GM12874 (cell line): ENCODE results near the gene SERPINB12.

Experiments used
- CTCF ChIP-seq: IDR thresholded peaks from 2 replicates; pipeline ENCODE4 v1.5.1; 2011; ENCODE audit warnings: low read depth, mild to moderate bottlenecking, control low read depth, low read length, moderate library complexity; ENCODE audit not compliant: insufficient read depth

Gene SERPINB12

GRCh38 chr18:63603355-63603754 lies 61.2 kb downstream of the SERPINB12 start:
- TF ChIP-seq CTCF: no peak

GRCh38 chr18:63603772-63604171 lies 61.6 kb downstream of the SERPINB12 start:
- no peak for TF ChIP-seq CTCF

- no peak for TF ChIP-seq CTCF
Observed at GRCh38 chr18:63604791-63605567, 62.8 kb downstream of the SERPINB12 start.

- TF ChIP-seq CTCF: no peak
Observed at GRCh38 chr18:63606526-63606925, 64.4 kb downstream of the SERPINB12 start.

- no peak for TF ChIP-seq CTCF
Observed at GRCh38 chr18:63613420-63613819, 71.3 kb downstream of the SERPINB12 start.

GRCh38 chr18:63617049-63617914 lies 75.1 kb downstream of the SERPINB12 start:
- TF ChIP-seq CTCF: no peak

GRCh38 chr18:63617915-63618234 lies 75.7 kb downstream of the SERPINB12 start:
- no peak for TF ChIP-seq CTCF
